Measurements from ENCODE around the gene C16orf87.

The C16orf87 gene

DNA sequence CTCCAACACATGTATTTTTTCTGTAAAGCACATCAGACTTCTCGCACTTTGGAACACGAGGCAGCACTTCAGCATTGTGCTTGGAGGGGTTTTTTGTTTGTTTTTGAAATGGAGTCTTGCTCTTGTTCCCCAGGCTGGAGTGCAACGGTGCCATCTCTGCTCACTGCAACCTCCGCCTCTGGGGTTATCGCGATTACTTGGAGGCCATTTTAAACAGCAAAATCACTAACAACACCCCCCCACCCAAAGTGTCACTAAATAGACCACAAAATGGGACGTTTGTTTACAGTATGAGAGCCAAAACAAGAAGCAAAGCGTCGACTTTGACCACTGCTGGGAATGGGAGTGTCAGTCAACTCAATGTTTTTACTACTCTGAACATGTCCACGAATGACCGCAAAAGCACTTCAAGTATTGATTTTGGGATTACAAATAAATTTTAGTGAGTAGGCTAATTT lies 9.0 kb upstream of the C16orf87 start:
- H2AFZ ChIP-seq (ENCODE audit: low read depth, low read length), result no peak overlapping the region
- no peaks in the 10 kb centered on the region for H3K27me3 ChIP-seq (ENCODE audit: low read depth, low read length)
- no peak overlapping the region for H3K4me3 ChIP-seq (ENCODE audit: low read length)
- no peak overlapping the region for H3K4me2 ChIP-seq (ENCODE audit: low read length)
- H3K79me2 ChIP-seq (ENCODE audit: low read length), result no peaks in the 10 kb centered on the region
- TF ChIP-seq, protein P1, sequence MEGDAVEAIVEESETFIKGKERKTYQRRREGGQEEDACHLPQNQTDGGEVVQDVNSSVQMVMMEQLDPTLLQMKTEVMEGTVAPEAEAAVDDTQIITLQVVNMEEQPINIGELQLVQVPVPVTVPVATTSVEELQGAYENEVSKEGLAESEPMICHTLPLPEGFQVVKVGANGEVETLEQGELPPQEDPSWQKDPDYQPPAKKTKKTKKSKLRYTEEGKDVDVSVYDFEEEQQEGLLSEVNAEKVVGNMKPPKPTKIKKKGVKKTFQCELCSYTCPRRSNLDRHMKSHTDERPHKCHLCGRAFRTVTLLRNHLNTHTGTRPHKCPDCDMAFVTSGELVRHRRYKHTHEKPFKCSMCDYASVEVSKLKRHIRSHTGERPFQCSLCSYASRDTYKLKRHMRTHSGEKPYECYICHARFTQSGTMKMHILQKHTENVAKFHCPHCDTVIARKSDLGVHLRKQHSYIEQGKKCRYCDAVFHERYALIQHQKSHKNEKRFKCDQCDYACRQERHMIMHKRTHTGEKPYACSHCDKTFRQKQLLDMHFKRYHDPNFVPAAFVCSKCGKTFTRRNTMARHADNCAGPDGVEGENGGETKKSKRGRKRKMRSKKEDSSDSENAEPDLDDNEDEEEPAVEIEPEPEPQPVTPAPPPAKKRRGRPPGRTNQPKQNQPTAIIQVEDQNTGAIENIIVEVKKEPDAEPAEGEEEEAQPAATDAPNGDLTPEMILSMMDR (IDR thresholded peaks at IDR 0.05; ENCODE audit: low read depth, low read length), result no peak
- no peak for TF ChIP-seq EZH2phosphoT487 (IDR thresholded peaks at IDR 0.05; ENCODE audit: low read depth)
- no peak overlapping the region for H3K27ac ChIP-seq (ENCODE audit: low read length)
- no peaks in the 10 kb centered on the region for H4K20me1 ChIP-seq (ENCODE audit: insufficient read depth, low read length)
- peaks cover 17% of the 10 kb centered on the region for H3K4me1 ChIP-seq (ENCODE audit: low read length)
- H3K36me3 ChIP-seq (replicated peaks; ENCODE audit: low read depth, low read length), result no peaks in the 10 kb centered on the region
- no peak overlapping the region for H3K9ac ChIP-seq (ENCODE audit: low read length)
- no peaks in the 10 kb centered on the region; the same call in 1 of the 2 replicates for H3K9me3 ChIP-seq (ENCODE audit: insufficient read depth, low read length)

DNA sequence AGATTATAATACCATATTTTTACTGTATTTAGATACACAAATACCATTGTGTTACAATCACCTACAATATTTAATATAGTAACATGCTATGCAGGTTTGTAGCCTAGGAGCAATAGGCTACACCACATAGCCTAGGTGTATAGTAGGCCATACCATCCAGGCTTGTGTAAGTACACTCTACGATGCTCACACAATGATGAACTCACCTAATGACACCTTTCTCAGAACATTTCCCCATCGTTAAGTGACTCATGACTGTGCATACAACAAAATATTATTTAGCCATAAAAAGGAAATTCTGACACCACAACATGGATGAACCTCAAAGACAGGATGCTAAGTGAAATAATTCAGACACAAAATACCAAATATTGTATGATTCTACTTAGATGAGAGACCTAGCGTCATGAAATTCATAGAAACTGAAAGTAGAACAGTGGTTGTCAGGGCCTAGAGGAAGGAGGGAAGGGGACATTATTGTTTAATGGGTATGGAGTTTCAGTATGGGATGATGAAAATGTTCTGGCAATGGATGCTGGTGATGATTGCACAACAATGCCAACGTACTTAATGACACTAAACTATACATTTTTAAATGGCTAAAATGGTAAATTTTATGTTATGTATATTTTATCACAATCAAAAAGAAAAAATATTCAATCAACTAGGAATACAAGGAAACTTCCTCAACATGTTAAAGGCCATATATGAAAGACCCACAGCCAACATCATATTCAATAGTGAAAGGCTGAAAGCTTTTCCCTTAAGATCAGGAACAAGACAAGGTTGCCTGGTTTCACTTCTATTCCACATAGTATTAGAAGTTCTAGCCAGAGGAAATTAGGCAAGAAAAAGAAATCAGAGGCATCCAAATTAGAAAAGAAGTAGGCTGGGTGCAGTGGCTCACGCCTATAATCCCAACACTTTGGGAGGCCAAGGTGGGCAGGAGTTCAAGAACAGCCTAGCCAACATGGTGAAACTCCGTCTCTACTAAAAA lies 5.9 kb upstream of the C16orf87 start:
- Histone ChIP-seq H3K27ac (ENCODE audit: low read length) (no peak overlapping the region), H2AFZ (ENCODE audit: low read depth, low read length) (no peak overlapping the region), H4K20me1 (ENCODE audit: insufficient read depth, low read length) (no peaks in the 10 kb centered on the region), H3K36me3 (replicated peaks; ENCODE audit: low read depth, low read length) (no peaks in the 10 kb centered on the region), H3K27me3 (ENCODE audit: low read depth, low read length) (no peaks in the 10 kb centered on the region), H3K4me3 (ENCODE audit: low read length) (no peak overlapping the region), H3K4me1 (ENCODE audit: low read length) (peaks cover 28% of the 10 kb centered on the region), H3K9ac (ENCODE audit: low read length) (no peak overlapping the region), H3K4me2 (ENCODE audit: low read length) (peak overlapping the region; percentile 3; the same call in 1 of the 2 replicates), H3K79me2 (ENCODE audit: low read length) (no peaks in the 10 kb centered on the region), H3K9me3 (ENCODE audit: insufficient read depth, low read length) (no peaks in the 10 kb centered on the region)
- TF ChIP-seq, protein P1 (IDR thresholded peaks at IDR 0.05; ENCODE audit: low read depth, low read length), result no peak
- TF ChIP-seq EZH2phosphoT487 (IDR thresholded peaks at IDR 0.05; ENCODE audit: low read depth), result no peak

DNA sequence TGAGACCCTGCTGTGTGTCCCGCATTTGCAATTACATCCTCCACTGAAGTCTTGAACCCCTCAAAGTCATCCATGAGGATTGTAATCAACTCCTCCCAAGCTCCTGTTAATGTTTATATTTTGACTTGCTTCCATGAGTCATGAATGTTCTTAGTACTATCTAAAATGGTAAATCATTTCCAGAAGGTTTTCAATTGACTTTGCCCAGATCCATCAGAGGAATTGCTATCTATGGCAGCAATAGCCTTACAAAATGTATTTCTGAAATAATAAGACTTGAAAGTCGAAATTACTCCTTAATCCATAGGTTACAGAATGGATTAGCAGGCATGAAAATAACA lies 2.5 kb upstream of the C16orf87 start:
- Histone ChIP-seq H3K9me3 (ENCODE audit: insufficient read depth, low read length) (no peaks in the 10 kb centered on the region), H3K4me2 (ENCODE audit: low read length) (no peak overlapping the region), H4K20me1 (ENCODE audit: insufficient read depth, low read length) (peaks cover 9% of the 10 kb centered on the region), H3K4me1 (ENCODE audit: low read length) (peaks cover 38% of the 10 kb centered on the region), H3K4me3 (ENCODE audit: low read length) (no peak overlapping the region), H3K27me3 (ENCODE audit: low read depth, low read length) (no peaks in the 10 kb centered on the region), H3K79me2 (ENCODE audit: low read length) (peaks cover 25% of the 10 kb centered on the region), H3K9ac (ENCODE audit: low read length) (no peak overlapping the region), H2AFZ (ENCODE audit: low read depth, low read length) (no peak overlapping the region), H3K36me3 (replicated peaks; ENCODE audit: low read depth, low read length) (peaks cover 7% of the 10 kb centered on the region), H3K27ac (ENCODE audit: low read length) (no peak overlapping the region)
- TF ChIP-seq, protein P1 (IDR thresholded peaks at IDR 0.05; ENCODE audit: low read depth, low read length), result no peak
- no peak for TF ChIP-seq EZH2phosphoT487 (IDR thresholded peaks at IDR 0.05; ENCODE audit: low read depth)

DNA sequence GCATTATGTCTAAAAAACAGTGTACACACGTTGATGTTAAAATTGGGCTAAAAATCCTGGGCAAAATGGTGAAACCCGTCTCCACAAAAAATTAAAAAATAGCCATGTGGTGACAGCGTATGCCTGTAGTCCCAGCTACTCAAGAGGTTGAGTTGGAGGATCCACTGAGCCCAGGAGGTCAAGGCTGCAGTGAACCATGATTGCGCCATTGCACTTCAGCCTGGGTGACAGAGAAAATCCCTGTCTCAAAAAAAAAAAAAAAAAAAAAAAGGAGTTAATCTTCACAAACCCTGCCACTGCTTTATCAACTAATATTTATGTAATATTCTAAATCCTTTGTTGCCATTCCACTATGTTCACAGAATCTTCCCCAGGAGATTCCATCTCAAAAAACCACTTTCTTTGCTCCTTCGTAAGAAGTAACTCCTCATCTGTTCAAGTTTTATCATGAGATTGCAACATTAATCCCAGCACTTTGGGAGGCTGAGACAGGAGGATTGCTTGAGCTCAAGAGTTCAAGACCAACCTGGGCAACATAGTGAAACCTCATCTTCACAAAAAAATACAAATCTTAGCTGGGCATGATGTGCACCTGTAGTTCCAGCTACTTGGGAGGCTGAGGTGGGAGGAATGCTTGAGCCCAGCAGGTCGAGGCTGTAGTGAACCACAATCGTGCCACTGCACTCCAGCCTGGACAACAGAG lies 1.9 kb upstream of the C16orf87 start:
- no peak overlapping the region for H3K4me3 ChIP-seq (ENCODE audit: low read length)
- H3K4me2 ChIP-seq (ENCODE audit: low read length), result no peak overlapping the region
- H3K79me2 ChIP-seq (ENCODE audit: low read length), result peaks cover 31% of the 10 kb centered on the region
- no peak overlapping the region for H2AFZ ChIP-seq (ENCODE audit: low read depth, low read length)
- H3K4me1 ChIP-seq (ENCODE audit: low read length), result peaks cover 43% of the 10 kb centered on the region
- H3K36me3 ChIP-seq (replicated peaks; ENCODE audit: low read depth, low read length), result peaks cover 11% of the 10 kb centered on the region
- no peaks in the 10 kb centered on the region for H3K9me3 ChIP-seq (ENCODE audit: insufficient read depth, low read length)
- H4K20me1 ChIP-seq (ENCODE audit: insufficient read depth, low read length), result peaks cover 13% of the 10 kb centered on the region
- H3K9ac ChIP-seq (ENCODE audit: low read length), result no peak overlapping the region
- no peak overlapping the region for H3K27ac ChIP-seq (ENCODE audit: low read length)
- no peak for TF ChIP-seq EZH2phosphoT487 (IDR thresholded peaks at IDR 0.05; ENCODE audit: low read depth)
- TF ChIP-seq, protein P1 (IDR thresholded peaks at IDR 0.05; ENCODE audit: low read depth, low read length), result no peak
- no peaks in the 10 kb centered on the region for H3K27me3 ChIP-seq (ENCODE audit: low read depth, low read length)
